ENCODE measurements around the gene ASF1B. TPM values are rescaled to one million over a fixed set of nuclear protein-coding genes. Genes with fewer than 3 reads are reported as not detected.

Gene ASF1B
- total and polyA plus RNA-seq, 2 donors from 2014 or later, result 0.49 to 1.8 TPM

DNA sequence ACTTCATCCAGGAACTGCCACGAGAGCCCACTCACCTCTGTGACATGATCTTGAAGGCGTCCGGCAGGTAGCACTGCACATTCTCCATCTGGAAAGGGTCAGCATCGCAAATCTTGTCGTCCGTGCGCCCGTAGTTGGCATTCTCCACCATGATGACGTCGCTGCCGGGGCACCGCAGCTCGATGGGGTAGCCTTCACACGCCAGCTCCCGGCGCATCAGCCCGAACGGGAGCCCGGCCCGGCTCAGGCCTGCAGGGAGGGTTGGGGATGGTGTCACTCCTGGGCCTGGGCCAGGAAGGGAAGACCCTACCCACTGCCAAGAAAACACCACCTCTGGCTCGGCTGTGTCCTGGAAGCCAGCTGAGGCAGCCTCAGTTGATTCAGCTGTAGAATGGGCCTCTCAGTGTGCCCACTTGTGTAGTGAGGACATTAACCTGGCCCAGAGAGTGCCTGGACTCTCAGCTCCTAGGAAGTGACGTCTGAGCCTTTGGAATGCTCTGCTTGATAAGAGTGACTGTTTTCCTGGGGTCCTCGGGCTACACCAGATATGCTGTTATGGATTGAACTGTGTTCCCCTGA lies 41.2 kb upstream of the ASF1B start:
- intact Hi-C loops (cut with DNase I), result no loop called here

DNA sequence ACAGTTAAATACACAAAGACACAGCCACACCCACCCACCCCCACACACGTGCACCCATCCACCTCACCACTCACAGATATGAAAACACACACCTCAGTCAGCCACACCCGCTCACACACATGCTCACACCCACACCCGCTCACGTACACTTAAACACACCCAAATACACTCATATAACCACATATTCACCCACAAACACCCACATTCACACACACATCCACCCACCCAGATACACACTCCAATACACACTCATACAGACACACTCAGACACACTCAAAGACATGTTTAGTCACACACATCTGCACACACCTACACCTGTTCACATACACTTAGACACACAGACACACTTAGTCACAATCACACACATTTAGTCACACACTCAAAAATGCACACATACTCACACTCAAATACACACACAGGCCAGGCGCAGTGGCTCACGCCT lies 39.0 kb upstream of the ASF1B start:
- no peaks in the 10 kb centered on the region for H3K27me3 ChIP-seq (ENCODE audit: control insufficient read depth, insufficient read depth, low read length)
- H3K27ac ChIP-seq (ENCODE audit: low read depth in 2 of 2, low read length in 2 of 2), result no peak overlapping the region
- FAIRE-seq (no peak), DNase-seq (no peak)
- no peak overlapping the region for H3K4me3 ChIP-seq (ENCODE audit: low read length in 3 of 3)
- H3K36me3 ChIP-seq (ENCODE audit: control insufficient read depth in 2 of 3, insufficient read depth in 3 of 3, low read length in 3 of 3), result peaks cover 0 to 8% (median 0%) of the 10 kb centered on the region in 3 donors
- H3K9ac ChIP-seq (ENCODE audit: low read length in 3 of 3), result no peak overlapping the region
- H3K4me1 ChIP-seq (ENCODE audit: control insufficient read depth in 2 of 3, insufficient read depth in 2 of 3, low read depth in 1 of 3, low read length in 3 of 3), result no peaks in the 10 kb centered on the region
- TF ChIP-seq, protein P1, sequence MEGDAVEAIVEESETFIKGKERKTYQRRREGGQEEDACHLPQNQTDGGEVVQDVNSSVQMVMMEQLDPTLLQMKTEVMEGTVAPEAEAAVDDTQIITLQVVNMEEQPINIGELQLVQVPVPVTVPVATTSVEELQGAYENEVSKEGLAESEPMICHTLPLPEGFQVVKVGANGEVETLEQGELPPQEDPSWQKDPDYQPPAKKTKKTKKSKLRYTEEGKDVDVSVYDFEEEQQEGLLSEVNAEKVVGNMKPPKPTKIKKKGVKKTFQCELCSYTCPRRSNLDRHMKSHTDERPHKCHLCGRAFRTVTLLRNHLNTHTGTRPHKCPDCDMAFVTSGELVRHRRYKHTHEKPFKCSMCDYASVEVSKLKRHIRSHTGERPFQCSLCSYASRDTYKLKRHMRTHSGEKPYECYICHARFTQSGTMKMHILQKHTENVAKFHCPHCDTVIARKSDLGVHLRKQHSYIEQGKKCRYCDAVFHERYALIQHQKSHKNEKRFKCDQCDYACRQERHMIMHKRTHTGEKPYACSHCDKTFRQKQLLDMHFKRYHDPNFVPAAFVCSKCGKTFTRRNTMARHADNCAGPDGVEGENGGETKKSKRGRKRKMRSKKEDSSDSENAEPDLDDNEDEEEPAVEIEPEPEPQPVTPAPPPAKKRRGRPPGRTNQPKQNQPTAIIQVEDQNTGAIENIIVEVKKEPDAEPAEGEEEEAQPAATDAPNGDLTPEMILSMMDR (IDR thresholded peaks at IDR 0.05; ENCODE audit: borderline replicate concordance, extremely low read depth, insufficient read depth), result no peak
- H3K9me3 ChIP-seq (ENCODE audit: control insufficient read depth in 2 of 3, insufficient read depth in 1 of 3, low read length in 3 of 3), result no peaks in the 10 kb centered on the region
- intact Hi-C loops (cut with DNase I), result no loop called here

More for the DNA sequence above, 41.2 kb upstream of the ASF1B start:
- Histone ChIP-seq H3K4me3 (ENCODE audit: low read length in 3 of 3) (no peak overlapping the region), H3K9ac (ENCODE audit: low read length in 3 of 3) (no peak overlapping the region), H3K27ac (ENCODE audit: low read depth in 2 of 2, low read length in 2 of 2) (no peak overlapping the region), H3K9me3 (ENCODE audit: control insufficient read depth in 2 of 3, insufficient read depth in 1 of 3, low read length in 3 of 3) (no peaks in the 10 kb centered on the region), H3K4me1 (ENCODE audit: control insufficient read depth in 2 of 3, insufficient read depth in 2 of 3, low read depth in 1 of 3, low read length in 3 of 3) (no peaks in the 10 kb centered on the region), H3K27me3 (ENCODE audit: control insufficient read depth, insufficient read depth, low read length) (no peaks in the 10 kb centered on the region), H3K36me3 (ENCODE audit: control insufficient read depth in 2 of 3, insufficient read depth in 3 of 3, low read length in 3 of 3) (no peaks in the 10 kb centered on the region)
- DNase-seq (no peak), FAIRE-seq (no peak)
- TF ChIP-seq, protein P1 (IDR thresholded peaks at IDR 0.05; ENCODE audit: borderline replicate concordance, extremely low read depth, insufficient read depth), result no peak

DNA sequence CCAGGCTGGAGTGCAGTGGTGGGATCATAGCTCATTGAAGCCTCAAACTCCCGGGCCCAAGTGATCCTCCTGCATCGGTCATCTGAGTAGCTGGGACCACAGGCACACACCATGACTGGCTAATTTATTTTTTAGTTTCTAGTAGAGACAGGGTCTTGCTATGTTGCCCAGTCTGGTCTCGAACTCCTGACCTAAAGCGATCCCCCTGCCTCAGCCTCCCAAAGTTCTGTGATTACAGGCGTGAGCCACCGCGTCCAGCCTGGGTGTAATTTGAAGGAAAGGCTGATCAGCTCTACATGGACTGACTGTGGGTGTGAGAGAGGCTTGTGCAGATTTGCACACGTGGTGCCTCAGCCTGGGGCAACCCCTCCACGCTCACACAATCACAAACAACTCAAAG lies 38.5 kb upstream of the ASF1B start:
- intact Hi-C loops (cut with DNase I), result no loop called here
- no peak for FAIRE-seq
- H3K4me1 ChIP-seq (ENCODE audit: control insufficient read depth in 2 of 3, insufficient read depth in 2 of 3, low read depth in 1 of 3, low read length in 3 of 3), result no peaks in the 10 kb centered on the region

More for the DNA sequence above, 38.5 kb upstream of the ASF1B start:
- Histone ChIP-seq H3K27ac (ENCODE audit: low read depth in 2 of 2, low read length in 2 of 2) (no peak overlapping the region), H3K9ac (ENCODE audit: low read length in 3 of 3) (no peak overlapping the region), H3K36me3 (ENCODE audit: control insufficient read depth in 2 of 3, insufficient read depth in 3 of 3, low read length in 3 of 3) (peaks cover 0 to 12% (median 2%) of the 10 kb centered on the region in 3 donors), H3K4me3 (ENCODE audit: low read length in 3 of 3) (no peak overlapping the region), H3K27me3 (ENCODE audit: control insufficient read depth, insufficient read depth, low read length) (no peaks in the 10 kb centered on the region), H3K9me3 (ENCODE audit: control insufficient read depth in 2 of 3, insufficient read depth in 1 of 3, low read length in 3 of 3) (no peaks in the 10 kb centered on the region)
- no peak for DNase-seq
- TF ChIP-seq, protein P1 (IDR thresholded peaks at IDR 0.05; ENCODE audit: borderline replicate concordance, extremely low read depth, insufficient read depth), result no peak

Measured in kidney (tissue), 14 donors.